RWPE1 (cell line): ENCODE results near the gene AREL1.

Experiments used
- CTCF ChIA-PET: fragments of 350-600 bp; sonication (Branson Sonifier 250); formaldehyde crosslinking; extraction: SDS; loops from one replicate; lab custom pipeline; 2021; lab: Yijun Ruan, JAX
- POLR2A ChIA-PET: fragments of 400-600 bp; formaldehyde crosslinking; extraction: SDS; loops from one replicate; lab custom pipeline; 2020; ENCODE audit warnings: antibody characterized with exemption; ENCODE audit not compliant: low non-redundant PET; lab: Yijun Ruan, JAX
- DNase-seq: peaks from one replicate; pipeline ENCODE4 v3.0.0; 2012; ENCODE audit warnings: low spot score
- H3K27ac ChIP-seq: fragments of 450-650 bp; 2 replicates; pipeline ENCODE4 v1.5.1; 2017
- CTCF ChIP-seq: fragments of 450-650 bp; conservative IDR thresholded peaks from 2 replicates; pipeline ENCODE4 v1.5.1; 2017; ENCODE audit warnings: low read depth, mild to moderate bottlenecking

Gene AREL1

GRCh38 chr14:74703043-74703442, 9.8 kb downstream of the AREL1 start:
- TF ChIP-seq CTCF = no peak
- H3K27ac ChIP-seq = no peak overlapping the region
- ChIA-PET POLR2A (no interaction called here), CTCF (no interaction called here)
- no peak for DNase-seq

- no peak overlapping the region for H3K27ac ChIP-seq
- ChIA-PET CTCF (interaction anchor here (0.6 kb wide), 1 partner anchor 24 kb away, joined by 5 read pairs; no protein-coding TSS in a partner anchor), POLR2A (no interaction called here)
- no peak for DNase-seq
- no peak for TF ChIP-seq CTCF
These were observed 10.6 kb downstream of the AREL1 start for GRCh38 chr14:74702293-74702692.

DNA sequence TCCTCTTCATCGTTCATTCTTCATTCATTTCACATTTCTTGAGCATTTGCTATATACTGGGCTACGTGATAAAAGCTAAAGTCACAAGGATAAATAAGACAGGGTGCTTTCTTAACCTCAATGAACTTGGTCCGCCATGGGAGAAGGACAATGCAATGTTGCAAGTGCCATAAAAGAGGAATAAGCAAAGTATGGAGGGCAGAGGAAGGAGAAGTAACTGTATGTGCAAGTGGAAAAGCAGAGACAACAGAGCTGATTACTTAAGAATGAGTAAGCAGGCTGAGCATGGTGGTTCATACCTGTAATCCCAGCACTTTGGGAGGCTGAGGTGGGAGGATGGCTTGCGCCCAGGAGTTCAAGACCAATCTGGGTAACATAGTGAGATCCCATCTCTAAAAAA, 14.4 kb downstream of the AREL1 start:
- POLR2A ChIA-PET = no interaction called here
- no peak for TF ChIP-seq CTCF
- CTCF ChIA-PET = interaction anchor here (0.8 kb wide), 1 partner anchor 106 kb away, joined by 3 read pairs; no protein-coding TSS in a partner anchor
- no peak overlapping the region for H3K27ac ChIP-seq
- no peak for DNase-seq

- ChIA-PET CTCF (interaction anchor here (0.8 kb wide), 1 partner anchor 106 kb away, joined by 3 read pairs; no protein-coding TSS in a partner anchor), POLR2A (no interaction called here)
- DNase-seq = no peak
- no peak overlapping the region for H3K27ac ChIP-seq
- no peak for TF ChIP-seq CTCF
These were observed 14.9 kb downstream of the AREL1 start for GRCh38 chr14:74697976-74698375.

DNA sequence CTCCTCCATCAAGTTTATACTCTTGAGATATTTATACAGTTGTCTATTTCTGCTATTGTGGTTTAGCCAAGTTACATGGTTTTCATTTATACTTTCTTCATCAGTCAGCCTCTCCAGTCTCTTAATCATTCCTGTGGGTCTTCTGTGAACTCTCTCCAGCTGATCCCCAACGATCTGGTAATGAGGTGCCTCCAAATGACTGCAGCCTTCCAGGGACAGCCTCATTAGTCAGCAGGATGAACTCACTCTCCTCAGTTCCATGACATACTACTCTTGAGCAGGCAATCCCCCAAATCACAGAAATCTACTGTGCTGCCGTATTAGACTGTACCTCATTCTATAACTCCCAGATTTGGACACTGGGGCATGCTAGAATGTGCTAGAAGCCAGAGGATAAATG, 15.3 kb downstream of the AREL1 start:
- TF ChIP-seq CTCF = no peak
- H3K27ac ChIP-seq = no peak overlapping the region
- ChIA-PET CTCF (no interaction called here), POLR2A (no interaction called here)
- no peak for DNase-seq

- no peak for TF ChIP-seq CTCF
- no peak for DNase-seq
- ChIA-PET CTCF (interaction anchor here (0.9 kb wide), 1 partner anchor 88 kb away, joined by 4 read pairs; no protein-coding TSS in a partner anchor), POLR2A (no interaction called here)
- no peak overlapping the region for H3K27ac ChIP-seq
These were observed 15.9 kb downstream of the AREL1 start for GRCh38 chr14:74697011-74697410.
